Measurements from ENCODE around the gene CACNA1D.
A peak's percentile ranks its signal among the peaks of the same experiment; 100 is the strongest.

Gene CACNA1D

GRCh38 chr3:53774414-53774813 is 280.0 kb downstream of the CACNA1D start:
- DNase-seq (ENCODE audit: insufficient read length, low spot score) (no peak), FAIRE-seq (no peak)
- no peak for TF ChIP-seq CTCF (IDR thresholded peaks at IDR 0.05; ENCODE audit: insufficient read depth, missing control alignments)

GRCh38 chr3:53775018-53775417 is 280.6 kb downstream of the CACNA1D start:
- DNase-seq (ENCODE audit: insufficient read length, low spot score) (no peak), FAIRE-seq (no peak)
- TF ChIP-seq CTCF (IDR thresholded peaks at IDR 0.05; ENCODE audit: insufficient read depth, missing control alignments): no peak

GRCh38 chr3:53775834-53776251 is 281.4 kb downstream of the CACNA1D start:
- no peak for TF ChIP-seq CTCF (IDR thresholded peaks at IDR 0.05; ENCODE audit: insufficient read depth, missing control alignments)
- peak; percentile 93 for FAIRE-seq

GRCh38 chr3:53776494-53777101 is 282.2 kb downstream of the CACNA1D start:
- TF ChIP-seq CTCF (IDR thresholded peaks at IDR 0.05; ENCODE audit: insufficient read depth, missing control alignments): no peak
- FAIRE-seq (no peak), DNase-seq (ENCODE audit: insufficient read length, low spot score) (no peak)

More at GRCh38 chr3:53775834-53776251, 281.4 kb downstream of the CACNA1D start:
- peak; percentile 47 for DNase-seq (ENCODE audit: insufficient read length, low spot score)

GRCh38 chr3:53777468-53777867 is 283.1 kb downstream of the CACNA1D start:
- DNase-seq (ENCODE audit: insufficient read length, low spot score): no peak
- TF ChIP-seq CTCF (IDR thresholded peaks at IDR 0.05; ENCODE audit: insufficient read depth, missing control alignments): no peak
- FAIRE-seq: no peak

- FAIRE-seq (no peak), DNase-seq (ENCODE audit: insufficient read length, low spot score) (no peak)
- TF ChIP-seq CTCF (IDR thresholded peaks at IDR 0.05; ENCODE audit: insufficient read depth, missing control alignments): no peak
Observed at GRCh38 chr3:53778153-53778552, 283.7 kb downstream of the CACNA1D start.

- no peak for TF ChIP-seq CTCF (IDR thresholded peaks at IDR 0.05; ENCODE audit: insufficient read depth, missing control alignments)
- FAIRE-seq (no peak), DNase-seq (ENCODE audit: insufficient read length, low spot score) (no peak)
Observed at GRCh38 chr3:53780171-53780570, 285.8 kb downstream of the CACNA1D start.

Measured in D721Med (cell line).